Stomach smooth muscle (tissue), 2 donors: ENCODE measurements around the gene BAAT.

Experiments used
- H3K27ac ChIP-seq: one replicate; pipeline ENCODE4 v1.7.0; 2013; ENCODE audit warnings: mild to moderate bottlenecking, low read length, inconsistent platforms
- H3K27me3 ChIP-seq, 2 donors: one replicate each; pipeline ENCODE4 v1.7.0; 2013; ENCODE audit warnings: low read length in 2 of 2; ENCODE audit not compliant: insufficient read depth in 2 of 2, control insufficient read depth in 1 of 2
- H3K36me3 ChIP-seq, 2 donors: one replicate each; pipeline ENCODE4 v1.7.0; 2013; ENCODE audit warnings: low read length in 2 of 2; ENCODE audit not compliant: control insufficient read depth in 2 of 2, insufficient read depth in 2 of 2
- H3K4me1 ChIP-seq: one replicate; pipeline ENCODE4 v1.7.0; 2013; ENCODE audit warnings: low read length; ENCODE audit not compliant: control insufficient read depth, insufficient read depth
- H3K4me3 ChIP-seq, 2 donors: one replicate each; pipeline ENCODE4 v1.7.0; 2013; ENCODE audit warnings: low read length in 2 of 2
- H3K9ac ChIP-seq, 2 donors: one replicate each; pipeline ENCODE4 v1.7.0; 2013; ENCODE audit warnings: low read length in 2 of 2, mild to moderate bottlenecking in 1 of 2
- H3K9me3 ChIP-seq, 2 donors: one replicate each; pipeline ENCODE4 v1.7.0; 2013; ENCODE audit warnings: low read length in 2 of 2; ENCODE audit not compliant: control insufficient read depth in 2 of 2
- donor health status: healthy.
- donor health status: Pancreatic carcinoma.

The BAAT gene

GRCh38 chr9:101380295-101380694 is 4.5 kb downstream of the BAAT start:
- peaks cover 0 to 2% of the 10 kb centered on the region in 2 donors for H3K9me3 ChIP-seq
- H3K27ac ChIP-seq = no peak overlapping the region
- H3K9ac ChIP-seq = no peak overlapping the region
- H3K27me3 ChIP-seq = no peaks in the 10 kb centered on the region
- H3K4me1 ChIP-seq = no peaks in the 10 kb centered on the region
- H3K4me3 ChIP-seq = no peak overlapping the region
- H3K36me3 ChIP-seq = no peaks in the 10 kb centered on the region

- H3K27me3 ChIP-seq = no peaks in the 10 kb centered on the region
- H3K4me1 ChIP-seq = no peaks in the 10 kb centered on the region
- H3K9ac ChIP-seq = no peak overlapping the region
- no peaks in the 10 kb centered on the region for H3K9me3 ChIP-seq
- no peak overlapping the region for H3K27ac ChIP-seq
- no peak overlapping the region for H3K4me3 ChIP-seq
- H3K36me3 ChIP-seq = no peaks in the 10 kb centered on the region
Measured at GRCh38 chr9:101376111-101376848, 8.5 kb downstream of the BAAT start.

GRCh38 chr9:101375546-101375945 is 9.3 kb downstream of the BAAT start:
- no peak overlapping the region for H3K9ac ChIP-seq
- H3K9me3 ChIP-seq = no peaks in the 10 kb centered on the region
- no peaks in the 10 kb centered on the region for H3K4me1 ChIP-seq
- no peak overlapping the region for H3K4me3 ChIP-seq
- H3K27ac ChIP-seq = no peak overlapping the region
- no peaks in the 10 kb centered on the region for H3K27me3 ChIP-seq
- no peaks in the 10 kb centered on the region for H3K36me3 ChIP-seq

GRCh38 chr9:101372327-101373118 is 12.3 kb downstream of the BAAT start:
- Histone ChIP-seq H3K4me3 (no peak overlapping the region), H3K9me3 (no peaks in the 10 kb centered on the region), H3K9ac (no peak overlapping the region), H3K27me3 (no peaks in the 10 kb centered on the region), H3K27ac (no peak overlapping the region), H3K36me3 (no peaks in the 10 kb centered on the region), H3K4me1 (no peaks in the 10 kb centered on the region)

- Histone ChIP-seq H3K9me3 (no peaks in the 10 kb centered on the region), H3K4me1 (no peaks in the 10 kb centered on the region), H3K27me3 (no peaks in the 10 kb centered on the region), H3K36me3 (no peaks in the 10 kb centered on the region), H3K4me3 (no peak overlapping the region), H3K9ac (no peak overlapping the region), H3K27ac (no peak overlapping the region)
Measured at GRCh38 chr9:101371813-101372212, 13.0 kb downstream of the BAAT start.

- no peaks in the 10 kb centered on the region for H3K4me1 ChIP-seq
- no peaks in the 10 kb centered on the region for H3K36me3 ChIP-seq
- no peak overlapping the region for H3K27ac ChIP-seq
- H3K9me3 ChIP-seq = no peaks in the 10 kb centered on the region
- no peak overlapping the region for H3K4me3 ChIP-seq
- H3K9ac ChIP-seq = no peak overlapping the region
- H3K27me3 ChIP-seq = no peaks in the 10 kb centered on the region
Measured at GRCh38 chr9:101369884-101370531, 14.8 kb downstream of the BAAT start.

- H3K4me3 ChIP-seq = no peak overlapping the region
- H3K27ac ChIP-seq = no peak overlapping the region
- no peak overlapping the region for H3K9ac ChIP-seq
- no peaks in the 10 kb centered on the region for H3K4me1 ChIP-seq
- H3K9me3 ChIP-seq = no peaks in the 10 kb centered on the region
- no peaks in the 10 kb centered on the region for H3K27me3 ChIP-seq
- no peaks in the 10 kb centered on the region for H3K36me3 ChIP-seq
Measured at GRCh38 chr9:101369286-101369685, 15.5 kb downstream of the BAAT start.

GRCh38 chr9:101367323-101367722 is 17.5 kb downstream of the BAAT start:
- H3K4me3 ChIP-seq = no peak overlapping the region
- no peaks in the 10 kb centered on the region for H3K9me3 ChIP-seq
- no peaks in the 10 kb centered on the region for H3K36me3 ChIP-seq
- no peak overlapping the region for H3K27ac ChIP-seq
- H3K27me3 ChIP-seq = no peaks in the 10 kb centered on the region
- no peak overlapping the region for H3K9ac ChIP-seq
- no peaks in the 10 kb centered on the region for H3K4me1 ChIP-seq

GRCh38 chr9:101366038-101366756 is 18.6 kb downstream of the BAAT start:
- no peaks in the 10 kb centered on the region for H3K36me3 ChIP-seq
- no peak overlapping the region for H3K27ac ChIP-seq
- no peaks in the 10 kb centered on the region for H3K9me3 ChIP-seq
- H3K27me3 ChIP-seq = no peaks in the 10 kb centered on the region
- no peak overlapping the region for H3K4me3 ChIP-seq
- H3K9ac ChIP-seq = no peak overlapping the region
- no peaks in the 10 kb centered on the region for H3K4me1 ChIP-seq

GRCh38 chr9:101365181-101365580 is 19.6 kb downstream of the BAAT start:
- Histone ChIP-seq H3K9ac (no peak overlapping the region), H3K27ac (no peak overlapping the region), H3K36me3 (no peaks in the 10 kb centered on the region), H3K4me1 (no peaks in the 10 kb centered on the region), H3K4me3 (no peak overlapping the region), H3K9me3 (no peaks in the 10 kb centered on the region), H3K27me3 (no peaks in the 10 kb centered on the region)
